ENCODE results near the gene TOB1. TPM values are rescaled to one million over a fixed set of nuclear protein-coding genes. Genes with fewer than 3 reads are reported as not detected.

TOB1 gene
- total RNA-seq, 1 donor from 2014 or later = 15.5 TPM

- Mint-ChIP-seq H3K9me3 (ENCODE audit: unreplicated experiment) (no peaks in the 10 kb centered on the region), H3K4me1 (ENCODE audit: unreplicated experiment) (no peaks in the 10 kb centered on the region), H3K4me3 (ENCODE audit: unreplicated experiment) (peak overlapping the region; percentile 28), H3K36me3 (ENCODE audit: low read depth, unreplicated experiment) (no peaks in the 10 kb centered on the region), H3K27ac (ENCODE audit: unreplicated experiment) (no peak overlapping the region), H3K27me3 (ENCODE audit: unreplicated experiment) (no peaks in the 10 kb centered on the region)
- TF ChIP-seq CTCF (IDR thresholded peaks at IDR 0.05; ENCODE audit: unreplicated experiment) = no peak
- no peak for DNase-seq (ENCODE audit: low spot score)
These were observed 24.7 kb downstream of the TOB1 start for GRCh38 chr17:50841277-50841948.

GRCh38 chr17:50840311-50840851 is 25.8 kb downstream of the TOB1 start:
- Mint-ChIP-seq H3K36me3 (ENCODE audit: low read depth, unreplicated experiment) (no peaks in the 10 kb centered on the region), H3K9me3 (ENCODE audit: unreplicated experiment) (no peaks in the 10 kb centered on the region), H3K27ac (ENCODE audit: unreplicated experiment) (no peak overlapping the region), H3K4me3 (ENCODE audit: unreplicated experiment) (no peak overlapping the region), H3K27me3 (ENCODE audit: unreplicated experiment) (peaks cover 1% of the 10 kb centered on the region), H3K4me1 (ENCODE audit: unreplicated experiment) (no peaks in the 10 kb centered on the region)
- no peak for TF ChIP-seq CTCF (IDR thresholded peaks at IDR 0.05; ENCODE audit: unreplicated experiment)
- DNase-seq (ENCODE audit: low spot score) = no peak

GRCh38 chr17:50839591-50840310 is 26.4 kb downstream of the TOB1 start:
- DNase-seq (ENCODE audit: low spot score) = no peak
- Mint-ChIP-seq H3K9me3 (ENCODE audit: unreplicated experiment) (no peaks in the 10 kb centered on the region), H3K4me1 (ENCODE audit: unreplicated experiment) (no peaks in the 10 kb centered on the region), H3K36me3 (ENCODE audit: low read depth, unreplicated experiment) (no peaks in the 10 kb centered on the region), H3K27me3 (ENCODE audit: unreplicated experiment) (peaks cover 1% of the 10 kb centered on the region), H3K27ac (ENCODE audit: unreplicated experiment) (no peak overlapping the region), H3K4me3 (ENCODE audit: unreplicated experiment) (no peak overlapping the region)
- no peak for TF ChIP-seq CTCF (IDR thresholded peaks at IDR 0.05; ENCODE audit: unreplicated experiment)

GRCh38 chr17:50837980-50838954 is 27.9 kb downstream of the TOB1 start:
- Mint-ChIP-seq H3K27ac (ENCODE audit: unreplicated experiment) (no peak overlapping the region), H3K27me3 (ENCODE audit: unreplicated experiment) (peaks cover 1% of the 10 kb centered on the region), H3K4me1 (ENCODE audit: unreplicated experiment) (no peaks in the 10 kb centered on the region), H3K36me3 (ENCODE audit: low read depth, unreplicated experiment) (no peaks in the 10 kb centered on the region), H3K4me3 (ENCODE audit: unreplicated experiment) (no peak overlapping the region), H3K9me3 (ENCODE audit: unreplicated experiment) (no peaks in the 10 kb centered on the region)
- no peak for TF ChIP-seq CTCF (IDR thresholded peaks at IDR 0.05; ENCODE audit: unreplicated experiment)
- DNase-seq (ENCODE audit: low spot score) = no peak
